ENCODE results near the gene ADGRG3. TPM values are rescaled to one million over a fixed set of nuclear protein-coding genes. Genes with fewer than 3 reads are reported as not detected.

The ADGRG3 gene
- total RNA-seq, 1 donor from 2014 or later, result not detected

DNA sequence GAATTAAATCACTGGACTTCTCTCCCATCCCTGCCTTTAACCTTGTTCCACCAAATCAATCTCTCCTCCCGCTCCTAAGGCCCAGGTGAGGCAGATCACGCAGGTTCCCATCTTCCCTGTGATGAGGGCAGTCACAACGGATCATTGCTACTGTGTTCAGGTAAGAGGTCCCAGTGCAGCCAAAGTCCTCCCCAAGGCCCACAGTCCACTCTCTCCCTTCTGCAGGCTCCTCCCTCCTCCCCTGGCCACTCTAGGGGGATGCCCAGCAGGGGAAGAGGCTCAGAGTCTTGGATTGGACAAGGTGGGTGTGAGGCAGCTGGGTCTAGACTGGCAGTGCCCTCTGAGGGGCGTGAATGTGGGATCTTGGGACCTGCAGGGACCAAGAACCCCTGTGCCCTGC is 2.6 kb upstream of the ADGRG3 start:
- no peaks in the 10 kb centered on the region for H3K36me3 Mint-ChIP-seq (ENCODE audit: unreplicated experiment)
- TF ChIP-seq, protein P1, sequence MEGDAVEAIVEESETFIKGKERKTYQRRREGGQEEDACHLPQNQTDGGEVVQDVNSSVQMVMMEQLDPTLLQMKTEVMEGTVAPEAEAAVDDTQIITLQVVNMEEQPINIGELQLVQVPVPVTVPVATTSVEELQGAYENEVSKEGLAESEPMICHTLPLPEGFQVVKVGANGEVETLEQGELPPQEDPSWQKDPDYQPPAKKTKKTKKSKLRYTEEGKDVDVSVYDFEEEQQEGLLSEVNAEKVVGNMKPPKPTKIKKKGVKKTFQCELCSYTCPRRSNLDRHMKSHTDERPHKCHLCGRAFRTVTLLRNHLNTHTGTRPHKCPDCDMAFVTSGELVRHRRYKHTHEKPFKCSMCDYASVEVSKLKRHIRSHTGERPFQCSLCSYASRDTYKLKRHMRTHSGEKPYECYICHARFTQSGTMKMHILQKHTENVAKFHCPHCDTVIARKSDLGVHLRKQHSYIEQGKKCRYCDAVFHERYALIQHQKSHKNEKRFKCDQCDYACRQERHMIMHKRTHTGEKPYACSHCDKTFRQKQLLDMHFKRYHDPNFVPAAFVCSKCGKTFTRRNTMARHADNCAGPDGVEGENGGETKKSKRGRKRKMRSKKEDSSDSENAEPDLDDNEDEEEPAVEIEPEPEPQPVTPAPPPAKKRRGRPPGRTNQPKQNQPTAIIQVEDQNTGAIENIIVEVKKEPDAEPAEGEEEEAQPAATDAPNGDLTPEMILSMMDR (IDR thresholded peaks at IDR 0.05), result no peak
- no peaks in the 10 kb centered on the region for H3K9me3 Mint-ChIP-seq (ENCODE audit: unreplicated experiment)
- no peak overlapping the region for H3K27ac Mint-ChIP-seq (ENCODE audit: unreplicated experiment)
- no peaks in the 10 kb centered on the region for H3K4me1 Mint-ChIP-seq (ENCODE audit: unreplicated experiment)
- no peak for DNase-seq (ENCODE audit: extremely low spot score, unreplicated experiment)
- peaks cover 11% of the 10 kb centered on the region for H3K27me3 Mint-ChIP-seq (ENCODE audit: unreplicated experiment)
- H3K4me3 Mint-ChIP-seq (ENCODE audit: unreplicated experiment), result no peak overlapping the region

DNA sequence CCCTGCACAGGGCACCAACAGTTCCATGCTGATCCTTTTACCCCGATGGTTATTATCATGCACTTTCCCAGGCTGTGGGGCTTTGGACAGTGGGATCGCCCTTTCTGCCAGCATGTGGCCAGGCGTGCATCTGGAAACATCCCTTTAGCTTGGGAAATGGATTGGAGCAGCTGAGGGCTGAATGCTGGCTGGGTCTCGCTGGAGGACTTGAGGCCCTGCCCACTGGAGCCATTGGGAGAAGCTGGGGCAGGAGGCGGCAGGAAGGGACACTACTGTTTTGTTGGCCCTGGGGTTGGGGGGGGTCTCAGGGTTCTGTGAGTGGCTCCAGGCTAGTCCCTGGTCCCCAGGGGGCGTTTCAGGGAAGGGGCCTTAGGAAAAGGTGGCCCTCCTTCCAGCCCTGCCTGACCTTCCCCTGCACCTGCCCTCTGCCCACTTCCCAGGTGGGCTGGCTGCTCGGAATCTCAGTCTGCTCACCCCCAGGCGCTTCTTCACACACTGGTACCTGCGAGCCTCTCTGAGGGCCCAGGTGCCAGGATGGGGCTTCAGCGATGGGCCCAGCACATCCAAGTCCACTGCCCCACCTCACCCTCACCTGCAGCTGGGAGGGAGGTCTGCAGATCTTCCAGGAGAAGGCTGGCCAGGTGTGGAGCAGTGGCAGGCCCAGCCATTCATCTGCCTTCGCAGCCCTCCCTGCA is 1.6 kb upstream of the ADGRG3 start:
- Mint-ChIP-seq H3K9me3 (ENCODE audit: unreplicated experiment) (no peaks in the 10 kb centered on the region), H3K4me1 (ENCODE audit: unreplicated experiment) (no peaks in the 10 kb centered on the region), H3K27ac (ENCODE audit: unreplicated experiment) (no peak overlapping the region), H3K4me3 (ENCODE audit: unreplicated experiment) (no peak overlapping the region), H3K36me3 (ENCODE audit: unreplicated experiment) (no peaks in the 10 kb centered on the region), H3K27me3 (ENCODE audit: unreplicated experiment) (peaks cover 21% of the 10 kb centered on the region)
- DNase-seq (ENCODE audit: extremely low spot score, unreplicated experiment), result no peak
- TF ChIP-seq, protein P1 (IDR thresholded peaks at IDR 0.05), result no peak

DNA sequence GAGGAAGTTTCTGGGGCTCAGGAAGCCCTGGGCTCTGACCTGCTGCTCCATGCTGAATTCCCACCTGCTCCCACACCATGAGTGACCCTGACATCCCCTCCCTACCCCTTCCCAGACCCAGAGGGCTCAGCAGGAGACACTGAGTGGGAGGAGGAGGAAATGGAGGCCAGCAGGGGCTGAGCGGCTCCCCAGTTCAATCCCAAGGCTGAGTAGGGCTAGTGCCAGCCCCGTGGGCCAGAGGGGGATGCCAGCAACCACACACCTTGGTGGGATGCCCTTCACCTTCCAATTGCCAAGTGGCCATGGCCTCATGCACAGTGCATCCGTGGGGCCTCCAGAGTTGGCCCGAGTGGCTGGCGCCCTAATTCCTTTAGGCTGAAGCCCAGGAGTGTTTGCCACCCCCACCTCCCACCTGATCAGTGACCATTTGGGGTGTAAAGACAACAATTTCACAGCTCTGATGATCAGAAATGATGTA is 1.0 kb upstream of the ADGRG3 start:
- TF ChIP-seq, protein P1 (IDR thresholded peaks at IDR 0.05), result no peak
- no peak for DNase-seq (ENCODE audit: extremely low spot score, unreplicated experiment)
- H3K27me3 Mint-ChIP-seq (ENCODE audit: unreplicated experiment), result peaks cover 27% of the 10 kb centered on the region
- H3K36me3 Mint-ChIP-seq (ENCODE audit: unreplicated experiment), result no peaks in the 10 kb centered on the region
- H3K27ac Mint-ChIP-seq (ENCODE audit: unreplicated experiment), result no peak overlapping the region
- H3K4me3 Mint-ChIP-seq (ENCODE audit: unreplicated experiment), result no peak overlapping the region
- no peaks in the 10 kb centered on the region for H3K9me3 Mint-ChIP-seq (ENCODE audit: unreplicated experiment)
- H3K4me1 Mint-ChIP-seq (ENCODE audit: unreplicated experiment), result no peaks in the 10 kb centered on the region

DNA sequence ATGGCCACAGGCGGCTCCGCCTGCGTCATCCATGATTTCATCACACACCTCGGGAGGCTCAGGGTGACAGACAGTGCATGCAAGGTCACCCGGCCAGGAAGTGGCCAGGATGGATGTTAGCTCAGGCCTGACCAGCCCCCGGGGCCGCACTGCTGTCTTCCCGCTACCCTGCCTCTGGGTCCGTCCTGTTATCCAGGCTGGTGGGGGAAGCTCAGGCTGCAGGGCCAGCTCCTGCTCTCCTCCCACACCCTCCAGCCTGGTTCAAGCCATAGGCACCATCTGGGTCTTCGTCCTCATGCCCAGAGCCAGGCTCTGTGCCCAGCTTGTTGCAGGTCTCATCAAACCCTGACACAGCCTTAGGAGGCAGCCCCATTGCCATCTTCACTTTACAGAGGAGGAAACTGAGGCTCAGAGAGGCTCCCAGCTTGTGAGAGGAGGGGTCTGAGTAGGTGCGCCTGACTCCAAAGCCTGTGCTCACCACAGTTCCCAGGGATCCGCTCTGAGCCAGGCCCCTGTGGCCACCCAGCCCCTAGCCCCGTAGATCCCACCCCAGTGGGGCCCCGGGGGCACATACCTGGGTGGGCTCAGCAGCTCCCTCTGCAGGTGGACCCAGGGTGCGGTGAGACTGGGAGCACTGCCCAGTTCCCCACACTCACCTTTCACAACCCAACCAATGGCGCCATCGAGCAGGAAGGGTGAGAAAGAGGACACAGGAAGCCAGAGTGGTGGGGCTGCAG is 412 bp upstream of the ADGRG3 start:
- H3K9me3 Mint-ChIP-seq (ENCODE audit: unreplicated experiment), result no peaks in the 10 kb centered on the region
- TF ChIP-seq, protein P1 (IDR thresholded peaks at IDR 0.05), result no peak
- H3K4me1 Mint-ChIP-seq (ENCODE audit: unreplicated experiment), result no peaks in the 10 kb centered on the region
- peaks cover 31% of the 10 kb centered on the region for H3K27me3 Mint-ChIP-seq (ENCODE audit: unreplicated experiment)
- no peak for DNase-seq (ENCODE audit: extremely low spot score, unreplicated experiment)
- no peak overlapping the region for H3K27ac Mint-ChIP-seq (ENCODE audit: unreplicated experiment)
- no peak overlapping the region for H3K4me3 Mint-ChIP-seq (ENCODE audit: unreplicated experiment)
- no peaks in the 10 kb centered on the region for H3K36me3 Mint-ChIP-seq (ENCODE audit: unreplicated experiment)

Data from osteocyte (in vitro differentiated cells).